Central memory CD4-positive, alpha-beta T cell (primary cell): ENCODE data around the gene ZC3H12A.

Source experiments
- DNase-seq: peaks from one replicate; pipeline ENCODE4 v3.0.0; 2022

Gene ZC3H12A

GRCh38 chr1:37456614-37457013 lies 17.8 kb upstream of the ZC3H12A start:
- no peak for DNase-seq

- DNase-seq, result no peak
Observed at GRCh38 chr1:37458551-37458950, 15.8 kb upstream of the ZC3H12A start.

DNA sequence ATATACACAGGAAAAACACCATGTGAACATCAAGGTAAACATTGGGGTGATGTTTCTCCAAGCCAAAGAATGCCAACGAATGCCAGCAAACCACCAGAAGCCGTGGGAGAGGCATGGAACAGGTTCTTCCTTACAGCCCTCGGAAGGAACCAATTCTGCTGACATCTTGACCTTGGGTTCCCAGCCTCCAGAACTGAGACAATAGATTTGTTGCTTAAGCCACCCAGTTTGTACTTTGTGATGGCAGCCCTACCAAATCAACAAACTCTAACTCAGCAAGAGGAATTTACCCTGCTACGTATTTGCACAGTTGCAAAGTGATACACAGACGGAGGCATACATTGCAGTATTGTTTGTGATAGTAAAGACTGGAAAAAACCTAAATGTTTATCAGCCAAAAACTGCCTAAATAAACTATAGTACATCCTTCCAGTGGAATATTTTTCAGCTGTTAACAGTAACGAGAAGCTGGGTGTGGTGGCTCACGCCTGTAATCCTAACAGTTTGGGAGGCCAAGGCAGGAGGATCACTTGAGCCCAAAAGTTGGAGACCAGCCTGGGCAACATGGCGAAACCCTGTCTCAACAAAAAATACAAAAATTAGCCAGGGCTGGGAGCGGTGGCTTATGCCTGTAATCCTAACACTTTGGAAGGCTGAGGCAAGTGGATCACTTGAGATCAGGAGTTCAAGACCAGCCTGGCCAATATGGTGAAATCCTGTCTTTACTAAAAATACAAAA lies 12.5 kb upstream of the ZC3H12A start:
- DNase-seq, result no peak

DNA sequence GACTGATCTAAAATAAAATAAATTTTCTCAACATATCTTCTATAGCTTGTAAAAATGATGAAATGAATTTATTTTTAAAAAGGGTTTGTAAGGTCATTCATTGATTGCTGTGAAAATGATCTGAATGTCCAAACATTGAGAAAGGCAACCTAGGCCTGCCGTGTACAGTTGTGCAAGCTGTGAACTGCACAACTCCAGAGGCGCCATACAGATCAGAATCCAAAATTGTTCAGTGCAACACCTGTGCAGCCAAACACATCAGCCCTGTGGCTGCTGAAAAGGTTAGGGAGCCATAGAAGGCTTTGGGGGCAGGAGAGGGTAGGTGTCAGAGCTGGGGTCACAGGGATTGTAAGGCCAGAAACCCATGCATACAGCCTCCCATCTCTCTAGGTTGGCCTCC lies 9.9 kb upstream of the ZC3H12A start:
- no peak for DNase-seq

GRCh38 chr1:37465593-37466517 lies 8.5 kb upstream of the ZC3H12A start:
- DNase-seq, result no peak

DNA sequence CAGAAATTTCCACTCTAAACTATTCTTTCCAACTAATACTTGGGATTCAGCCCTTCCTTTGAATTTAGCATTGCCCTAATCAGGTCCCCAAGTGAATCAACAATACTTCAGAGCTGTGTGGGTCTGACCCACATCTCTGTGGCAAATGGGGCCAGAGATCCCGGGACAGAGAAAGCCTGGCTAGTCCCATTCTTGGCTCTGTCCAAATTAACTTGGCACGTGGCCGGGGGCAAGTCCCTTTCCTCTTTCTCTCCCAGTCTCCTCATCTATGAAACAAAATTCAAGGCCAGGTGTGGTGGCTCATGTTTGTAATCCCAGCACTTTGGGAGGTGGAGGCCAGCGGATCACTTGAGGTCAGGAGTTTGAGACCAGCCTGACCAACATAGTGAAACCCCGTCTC lies 6.3 kb upstream of the ZC3H12A start:
- DNase-seq, result no peak

DNA sequence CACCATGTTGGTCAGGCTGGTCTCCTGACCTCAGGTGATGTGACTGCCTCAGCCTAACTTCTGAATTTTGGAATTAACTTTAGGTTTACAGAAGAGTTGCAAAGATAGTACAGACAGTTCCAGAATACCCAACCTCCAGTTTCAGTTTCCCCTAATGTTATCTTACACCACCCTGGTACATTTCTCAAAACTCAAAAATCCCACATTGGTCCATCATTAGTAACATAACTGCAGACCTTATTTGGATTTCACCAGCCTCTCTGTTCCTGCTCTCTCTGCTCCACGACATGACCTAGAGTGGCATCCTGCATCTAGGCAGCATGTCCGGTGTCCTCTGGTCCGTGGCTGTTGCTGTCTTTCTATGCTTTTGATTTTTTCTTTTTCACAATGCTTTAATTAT lies 5.0 kb upstream of the ZC3H12A start:
- DNase-seq, result no peak

- no peak for DNase-seq
Observed at GRCh38 chr1:37471345-37472231, 2.8 kb upstream of the ZC3H12A start.

DNA sequence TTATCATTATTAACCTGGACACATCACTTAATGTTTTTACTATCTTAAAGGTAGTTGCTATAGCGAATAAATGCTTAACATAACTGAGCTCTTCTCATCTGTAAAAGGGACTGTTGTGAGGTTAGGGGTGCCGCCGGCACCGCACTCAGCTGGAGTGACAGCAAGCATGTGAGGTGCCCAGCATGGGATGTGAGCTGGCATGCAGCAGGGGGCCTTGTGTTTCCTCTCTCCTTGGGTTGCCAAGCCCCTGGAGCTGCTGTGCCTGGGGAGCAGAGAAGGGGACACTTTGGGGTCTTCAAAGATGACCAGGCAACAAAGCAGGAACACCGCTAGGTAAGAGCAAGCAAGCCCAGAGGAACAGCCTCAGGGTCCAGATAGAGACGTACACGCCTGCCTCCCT lies 2.1 kb upstream of the ZC3H12A start:
- no peak for DNase-seq

DNA sequence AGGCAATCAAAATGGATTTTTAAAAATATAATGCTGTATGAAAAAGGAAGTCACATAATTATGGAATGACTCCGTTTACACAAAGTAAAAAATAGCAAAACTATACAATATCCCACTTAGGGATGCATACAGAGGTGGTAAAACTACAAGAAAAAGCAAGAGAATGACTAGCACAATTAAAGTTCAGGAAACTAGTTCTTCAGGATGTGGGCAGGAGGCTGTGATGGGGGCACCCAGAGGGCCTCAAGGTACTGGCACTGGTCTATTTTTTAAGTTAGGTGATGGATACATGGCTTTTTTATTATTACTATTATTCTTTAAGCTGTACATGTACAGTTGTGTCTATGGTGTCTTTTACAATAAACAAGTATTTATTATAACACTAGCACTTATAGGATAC lies 1.4 kb upstream of the ZC3H12A start:
- DNase-seq, result no peak

DNA sequence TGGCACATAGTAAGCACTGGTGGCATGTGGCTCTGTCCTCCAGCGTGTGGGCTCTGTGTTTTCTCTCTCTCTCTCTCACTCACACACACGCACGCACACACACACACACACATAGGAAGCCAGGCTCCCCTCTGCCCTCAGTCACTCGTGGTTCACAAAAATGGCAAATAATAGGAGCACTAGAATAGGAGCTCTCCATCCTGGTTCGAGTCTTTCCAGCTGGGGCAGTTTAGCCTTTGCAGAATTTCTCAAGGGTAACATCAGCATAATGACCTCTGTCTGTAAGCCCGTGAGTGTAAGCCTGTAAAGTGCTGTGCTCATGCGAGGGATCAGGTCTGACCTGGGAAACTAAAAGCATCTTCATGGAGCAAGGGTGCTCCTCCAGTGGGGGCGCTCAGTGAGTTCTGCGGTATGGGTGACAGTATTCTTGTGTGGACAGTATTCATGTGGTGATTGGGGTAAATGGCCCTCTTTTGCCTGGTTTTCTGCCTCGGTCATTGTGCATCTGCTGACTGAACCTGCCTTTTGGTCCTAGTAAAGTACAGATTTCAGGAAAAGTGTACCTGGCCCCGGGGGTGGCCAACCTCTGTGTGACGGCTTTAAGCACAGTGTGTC lies 842 bp upstream of the ZC3H12A start:
- DNase-seq, result peak; percentile 62

DNA sequence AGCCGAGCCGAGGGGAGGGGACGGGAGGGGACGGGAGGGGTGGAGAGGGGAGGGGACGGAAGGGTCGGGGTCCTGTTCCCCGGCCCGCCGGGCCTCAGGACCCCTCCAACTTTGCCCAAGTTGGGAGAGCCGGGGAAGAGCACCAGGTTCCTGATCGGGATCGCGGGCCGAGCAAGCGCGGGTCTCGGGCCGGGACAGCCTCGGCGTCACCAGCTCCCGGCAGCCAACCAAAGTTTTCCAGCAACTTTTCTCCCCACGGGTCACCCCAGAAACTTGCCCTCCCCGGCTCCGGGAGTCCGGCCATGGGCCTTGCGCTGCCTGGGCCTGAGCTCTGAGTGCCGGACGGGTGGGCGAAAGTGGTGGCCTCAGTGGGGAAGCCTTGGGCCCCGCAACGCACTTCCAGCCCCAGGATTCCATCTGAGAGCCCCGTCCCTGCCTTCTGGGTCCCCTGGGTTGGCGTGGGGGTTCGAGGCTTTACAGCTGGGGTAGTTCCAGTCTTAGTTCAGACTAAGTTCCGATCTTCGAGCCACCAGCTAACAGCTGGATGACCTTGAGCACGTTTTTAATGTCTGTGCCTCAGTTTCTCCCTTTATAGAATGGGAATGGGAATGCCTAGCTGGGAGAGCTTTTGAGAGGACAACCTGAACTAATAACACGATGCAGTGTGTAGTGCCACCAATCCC lies 458 bp downstream of the ZC3H12A start:
- DNase-seq, result no peak

- no peak for DNase-seq
Observed at GRCh38 chr1:37475380-37476086, 1.2 kb downstream of the ZC3H12A start.

DNA sequence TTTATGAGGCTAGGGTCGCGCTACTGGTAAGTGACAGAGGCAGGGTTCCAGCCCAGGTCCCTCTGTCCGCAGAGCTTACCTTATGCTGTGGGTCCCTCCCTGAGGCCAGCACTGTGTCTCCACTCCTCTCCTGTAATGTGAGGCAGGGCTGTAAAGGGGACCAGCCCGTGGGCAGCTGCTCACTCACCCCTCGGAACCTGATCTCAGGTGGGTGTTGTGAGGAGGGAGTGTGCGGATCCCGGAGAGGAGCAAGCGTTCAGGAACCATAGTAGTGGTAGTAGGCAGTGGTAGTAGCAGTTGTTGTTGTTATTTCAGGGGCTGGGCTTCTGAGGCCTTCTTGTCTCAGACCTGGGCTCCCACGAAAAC lies 1.7 kb downstream of the ZC3H12A start:
- no peak for DNase-seq

DNA sequence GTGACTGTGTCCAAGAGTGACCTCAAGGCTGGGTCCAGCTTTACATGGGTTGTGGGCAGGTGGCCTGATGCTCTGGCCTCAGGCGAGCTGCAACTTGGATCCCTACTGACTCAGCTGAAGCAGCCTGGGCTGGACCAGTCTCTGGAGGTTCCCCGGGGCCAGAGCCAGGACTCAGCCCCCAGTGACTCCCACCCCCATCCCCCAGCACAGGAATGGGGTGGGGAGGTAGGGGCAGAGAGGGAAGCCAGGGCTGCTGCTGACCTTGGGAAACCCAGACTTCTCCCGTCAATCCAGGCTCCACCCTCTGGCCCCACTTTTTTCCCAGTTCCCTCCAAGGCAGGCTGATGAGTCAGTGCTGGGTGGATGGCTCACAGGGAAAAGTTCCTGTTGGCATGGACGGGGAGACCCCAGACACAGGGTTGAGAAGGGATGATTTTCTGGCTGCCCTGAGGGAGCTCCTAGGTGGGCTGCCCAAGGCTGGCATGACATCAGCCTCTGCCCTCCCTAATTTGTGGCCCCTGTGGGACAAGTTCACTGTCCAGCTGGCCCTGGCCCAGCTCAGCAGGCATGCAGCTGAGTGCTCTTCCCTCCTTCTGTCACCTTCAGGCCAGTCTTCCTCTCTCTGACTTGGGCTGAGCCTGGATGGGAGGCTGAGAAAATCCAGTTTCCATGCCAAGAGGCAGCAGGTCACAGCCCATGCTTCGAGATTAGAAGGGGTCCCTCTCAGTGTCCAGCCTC lies 2.2 kb downstream of the ZC3H12A start:
- DNase-seq, result no peak

DNA sequence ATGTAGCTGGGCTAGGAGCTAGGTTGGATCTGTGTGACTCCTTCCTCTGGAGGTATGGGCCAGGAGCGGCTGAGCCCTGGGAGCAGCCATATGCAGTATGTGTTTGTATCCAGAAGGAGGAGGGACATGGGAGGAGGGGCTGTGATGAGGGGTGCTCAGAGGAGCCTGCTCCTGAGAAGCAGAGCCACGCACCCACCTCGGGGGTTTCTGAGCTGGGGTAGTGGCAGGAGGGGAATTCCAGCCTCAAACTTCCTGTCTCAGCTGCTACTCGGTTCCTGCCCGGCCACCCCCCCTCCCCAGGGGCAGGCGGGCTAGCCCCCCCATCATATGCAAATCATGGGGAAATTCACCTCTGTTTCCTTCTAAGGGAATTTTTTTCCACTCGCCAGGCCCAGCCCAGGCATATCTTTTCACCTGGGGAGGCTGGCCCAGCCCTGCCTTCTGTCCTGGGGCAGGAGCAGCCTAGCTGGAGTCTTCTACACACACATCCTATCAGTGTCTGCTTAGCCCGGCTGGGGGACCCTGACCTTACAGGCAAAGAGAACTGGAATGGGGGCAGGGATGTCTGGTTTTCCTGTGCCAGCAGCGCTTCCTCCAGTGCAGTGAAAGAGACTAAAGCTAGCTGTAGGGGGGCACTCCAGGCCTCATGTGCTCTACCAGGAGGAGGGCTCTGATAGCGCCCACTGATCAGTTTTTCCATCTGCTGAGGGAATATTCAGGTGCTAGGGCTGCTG lies 3.0 kb downstream of the ZC3H12A start:
- peak; percentile 89 for DNase-seq

GRCh38 chr1:37477946-37478345 lies 3.6 kb downstream of the ZC3H12A start:
- DNase-seq, result no peak

DNA sequence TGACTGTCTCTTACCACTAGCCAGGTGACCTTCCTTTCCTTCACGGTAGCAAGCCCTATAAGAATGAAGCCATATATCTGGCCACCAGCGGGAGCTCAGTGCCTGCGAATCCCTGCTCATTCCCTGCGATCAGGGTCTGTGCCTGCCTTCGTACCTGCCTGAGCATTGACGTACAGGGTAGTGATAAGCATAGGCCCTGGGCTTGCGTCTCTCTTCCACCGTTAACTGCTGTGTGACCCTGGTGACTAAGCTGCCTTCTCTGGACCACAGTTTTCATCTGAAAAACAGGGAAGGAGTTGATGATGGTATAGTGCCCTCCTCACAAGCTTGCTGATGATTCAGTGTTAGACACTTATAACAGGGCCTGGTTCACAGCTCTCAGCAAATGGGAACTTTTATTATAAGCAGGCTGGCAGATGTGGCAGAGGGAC lies 4.1 kb downstream of the ZC3H12A start:
- peak; percentile 53 for DNase-seq

DNA sequence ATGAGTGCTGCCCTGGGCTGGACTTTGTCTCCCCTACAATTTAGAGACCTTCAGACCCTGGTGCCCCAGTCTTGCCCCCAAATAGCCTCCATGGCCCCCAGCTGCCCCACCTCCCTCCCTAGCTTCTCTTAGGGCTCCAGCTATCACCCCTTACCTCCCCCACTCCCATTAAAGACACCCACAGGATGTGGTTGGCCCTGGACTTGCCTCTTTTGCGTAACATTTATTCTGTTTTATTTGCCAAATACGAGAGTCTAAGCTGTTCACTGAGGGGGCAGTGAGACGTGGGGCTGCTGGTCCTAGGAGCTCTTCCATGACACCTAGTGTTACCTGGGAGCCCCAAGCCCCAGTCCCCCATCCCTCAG lies 4.5 kb downstream of the ZC3H12A start:
- peak; percentile 63 for DNase-seq
